ENCODE data around the gene C1orf21.

DNA sequence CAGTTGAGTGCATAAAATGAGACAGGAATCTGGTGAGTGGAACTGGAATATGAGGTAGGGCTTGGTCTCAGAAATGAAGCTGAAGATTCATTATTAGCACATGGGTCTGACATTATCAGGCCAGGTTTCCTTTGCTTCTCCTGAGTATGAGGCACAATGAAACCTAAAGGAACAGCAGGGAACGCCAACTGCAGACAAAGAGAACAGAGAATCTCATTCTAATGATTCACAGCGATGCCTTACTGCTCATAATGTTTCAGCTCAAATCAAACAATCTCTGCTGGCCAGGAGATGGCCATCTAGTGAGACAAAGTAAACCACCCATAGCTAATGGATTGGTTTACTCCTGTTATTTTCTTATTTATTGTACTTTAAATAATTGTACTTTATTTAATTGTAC, 133.5 kb downstream of the C1orf21 start:
- TF ChIP-seq, protein P1, sequence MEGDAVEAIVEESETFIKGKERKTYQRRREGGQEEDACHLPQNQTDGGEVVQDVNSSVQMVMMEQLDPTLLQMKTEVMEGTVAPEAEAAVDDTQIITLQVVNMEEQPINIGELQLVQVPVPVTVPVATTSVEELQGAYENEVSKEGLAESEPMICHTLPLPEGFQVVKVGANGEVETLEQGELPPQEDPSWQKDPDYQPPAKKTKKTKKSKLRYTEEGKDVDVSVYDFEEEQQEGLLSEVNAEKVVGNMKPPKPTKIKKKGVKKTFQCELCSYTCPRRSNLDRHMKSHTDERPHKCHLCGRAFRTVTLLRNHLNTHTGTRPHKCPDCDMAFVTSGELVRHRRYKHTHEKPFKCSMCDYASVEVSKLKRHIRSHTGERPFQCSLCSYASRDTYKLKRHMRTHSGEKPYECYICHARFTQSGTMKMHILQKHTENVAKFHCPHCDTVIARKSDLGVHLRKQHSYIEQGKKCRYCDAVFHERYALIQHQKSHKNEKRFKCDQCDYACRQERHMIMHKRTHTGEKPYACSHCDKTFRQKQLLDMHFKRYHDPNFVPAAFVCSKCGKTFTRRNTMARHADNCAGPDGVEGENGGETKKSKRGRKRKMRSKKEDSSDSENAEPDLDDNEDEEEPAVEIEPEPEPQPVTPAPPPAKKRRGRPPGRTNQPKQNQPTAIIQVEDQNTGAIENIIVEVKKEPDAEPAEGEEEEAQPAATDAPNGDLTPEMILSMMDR (conservative IDR thresholded peaks at IDR 0.05; ENCODE audit: low read length) = no peak
- no peak for TF ChIP-seq EZH2phosphoT487 (IDR thresholded peaks at IDR 0.05; ENCODE audit: borderline replicate concordance)
